T-helper 9 cell (primary cell): ENCODE results near the gene EDAR.

Source experiments
- DNase-seq: peaks from one replicate; pipeline ENCODE4 v3.0.0-alpha.2; 2020
- total RNA-seq, 2 donors: gene quantifications; one replicate each; lab custom pipeline; 2026; lab: John Stamatoyannopoulos, UW

Gene EDAR
- 1.2 to 2.2 reads per million in 2 donors for total RNA-seq

GRCh38 chr2:108988796-108989713, at the start of gene EDAR:
Gene EDAR (minus strand): TSS chr2:108989220. CDS start chr2:108931014, 58,206 bp downstream.
- peak; percentile 21 for DNase-seq

- no peak for DNase-seq
Observed at GRCh38 chr2:109033171-109033570, 44.2 kb upstream of the EDAR start.

- peak; percentile 12 for DNase-seq
Observed at GRCh38 chr2:109032229-109032820, 43.3 kb upstream of the EDAR start.

- peak; percentile 52 for DNase-seq
Observed at GRCh38 chr2:109031476-109032228, 42.6 kb upstream of the EDAR start.

GRCh38 chr2:109030870-109031475, 42.0 kb upstream of the EDAR start:
- DNase-seq = no peak

- DNase-seq = no peak
Observed at GRCh38 chr2:109029490-109030201, 40.6 kb upstream of the EDAR start.

GRCh38 chr2:109028738-109029489, 39.9 kb upstream of the EDAR start:
- DNase-seq = no peak

GRCh38 chr2:109028277-109028676, 39.3 kb upstream of the EDAR start:
- DNase-seq = no peak

- DNase-seq = no peak
Observed at GRCh38 chr2:109027702-109028101, 38.7 kb upstream of the EDAR start.

GRCh38 chr2:109024477-109024876, 35.5 kb upstream of the EDAR start:
- no peak for DNase-seq

- no peak for DNase-seq
Observed at GRCh38 chr2:109021895-109022300, 32.9 kb upstream of the EDAR start.

GRCh38 chr2:109020217-109020637, 31.2 kb upstream of the EDAR start:
- no peak for DNase-seq

GRCh38 chr2:109018452-109018851, 29.4 kb upstream of the EDAR start:
- no peak for DNase-seq

GRCh38 chr2:109017017-109017416, 28.0 kb upstream of the EDAR start:
- DNase-seq = no peak

- DNase-seq = no peak
Observed at GRCh38 chr2:109016376-109016775, 27.4 kb upstream of the EDAR start.

GRCh38 chr2:109014476-109014875, 25.5 kb upstream of the EDAR start:
- DNase-seq = no peak

GRCh38 chr2:109013051-109013450, 24.0 kb upstream of the EDAR start:
- DNase-seq = no peak

- no peak for DNase-seq
Observed at GRCh38 chr2:109009920-109010610, 21.0 kb upstream of the EDAR start.

- DNase-seq = no peak
Observed at GRCh38 chr2:109006971-109007370, 18.0 kb upstream of the EDAR start.

GRCh38 chr2:109005686-109006204, 16.7 kb upstream of the EDAR start:
- no peak for DNase-seq

GRCh38 chr2:109001201-109001600, 12.2 kb upstream of the EDAR start:
- DNase-seq = no peak
